HG03135 (cell line): ENCODE data around the gene ELK4.
"Not testable (repeated sequence)": the region's sequence is repeated elsewhere in the genome, so short reads cannot be mapped to it uniquely, and the experiment has no call there.

Experiments
- ATAC-seq: cut with Tn5 transposase; IDR thresholded peaks from one replicate; pipeline ENCODE4 v1.9.1; 2021; ENCODE audit warnings: mild to moderate bottlenecking, moderate library complexity; ENCODE audit not compliant: unreplicated experiment

ELK4 gene

DNA sequence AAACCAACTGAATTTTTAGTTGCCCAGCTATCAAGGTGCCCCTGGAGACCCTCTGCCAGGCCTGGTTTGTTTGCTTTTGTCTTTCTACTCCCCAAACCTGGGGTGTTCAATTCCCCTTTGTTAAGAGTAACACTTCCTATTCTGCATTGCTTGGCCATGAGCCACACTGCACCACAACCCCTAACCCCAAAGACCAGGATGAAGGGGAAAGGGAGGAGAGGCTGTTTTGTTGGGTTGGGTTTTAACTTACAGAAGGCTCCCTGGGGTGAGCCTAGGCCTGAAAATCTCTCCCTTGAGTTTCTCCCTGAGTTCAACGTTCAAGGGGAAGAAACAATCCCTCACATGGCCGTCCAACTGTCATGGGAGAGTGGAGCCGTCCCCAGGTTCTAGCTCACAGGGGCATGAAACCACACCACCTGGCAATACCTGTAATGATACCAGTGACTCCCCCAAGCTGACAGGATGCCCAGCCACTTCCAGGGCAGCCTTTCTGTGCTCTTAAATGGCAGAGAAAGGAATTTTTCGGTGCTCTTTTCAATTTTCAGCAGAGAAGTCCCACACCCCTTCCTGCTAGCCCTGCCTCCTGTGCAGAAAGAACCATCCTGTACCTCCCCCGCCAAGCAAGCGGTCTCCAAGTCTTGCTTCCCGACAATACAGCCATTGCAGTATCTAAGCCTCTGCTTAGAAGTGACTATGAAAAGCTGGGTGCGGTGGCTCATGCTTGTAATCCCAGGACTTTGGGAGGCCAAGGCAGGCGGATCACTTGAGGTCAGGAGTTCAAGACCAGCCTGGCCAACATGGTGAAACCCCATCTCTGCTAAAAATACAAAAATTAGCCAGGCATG is 33.6 kb upstream of the ELK4 start:
- ATAC-seq, result no peak

DNA sequence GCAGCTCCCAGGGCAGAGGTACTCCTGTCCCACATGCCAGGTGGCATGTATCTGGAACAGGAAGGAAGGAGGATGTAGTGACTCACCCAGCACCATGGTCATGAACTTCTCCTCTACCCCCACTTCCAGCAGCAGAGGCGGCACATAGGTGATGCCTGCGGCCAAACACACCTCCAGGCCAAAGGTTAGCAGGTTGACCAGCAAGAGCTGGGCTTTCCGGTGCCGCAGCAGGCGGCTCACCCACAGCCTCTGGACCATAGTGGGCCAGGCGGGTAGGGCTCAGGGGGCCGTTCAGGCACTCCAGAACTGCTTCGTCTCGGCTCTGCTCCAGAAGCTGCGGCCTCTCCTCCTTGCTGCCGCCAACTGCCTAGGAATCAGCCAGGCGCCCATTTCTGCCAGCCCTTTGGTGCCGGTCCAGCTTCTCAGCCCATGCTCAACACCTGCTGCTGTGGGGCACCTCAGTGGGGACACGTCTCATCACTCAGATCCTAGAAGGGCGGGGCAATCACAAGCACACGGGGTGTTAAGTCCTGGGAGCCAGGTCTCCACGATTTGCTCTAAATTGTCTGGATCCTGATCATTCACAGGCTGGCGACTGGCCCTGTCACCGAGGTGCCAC is 32.7 kb upstream of the ELK4 start:
- ATAC-seq, result no peak

DNA sequence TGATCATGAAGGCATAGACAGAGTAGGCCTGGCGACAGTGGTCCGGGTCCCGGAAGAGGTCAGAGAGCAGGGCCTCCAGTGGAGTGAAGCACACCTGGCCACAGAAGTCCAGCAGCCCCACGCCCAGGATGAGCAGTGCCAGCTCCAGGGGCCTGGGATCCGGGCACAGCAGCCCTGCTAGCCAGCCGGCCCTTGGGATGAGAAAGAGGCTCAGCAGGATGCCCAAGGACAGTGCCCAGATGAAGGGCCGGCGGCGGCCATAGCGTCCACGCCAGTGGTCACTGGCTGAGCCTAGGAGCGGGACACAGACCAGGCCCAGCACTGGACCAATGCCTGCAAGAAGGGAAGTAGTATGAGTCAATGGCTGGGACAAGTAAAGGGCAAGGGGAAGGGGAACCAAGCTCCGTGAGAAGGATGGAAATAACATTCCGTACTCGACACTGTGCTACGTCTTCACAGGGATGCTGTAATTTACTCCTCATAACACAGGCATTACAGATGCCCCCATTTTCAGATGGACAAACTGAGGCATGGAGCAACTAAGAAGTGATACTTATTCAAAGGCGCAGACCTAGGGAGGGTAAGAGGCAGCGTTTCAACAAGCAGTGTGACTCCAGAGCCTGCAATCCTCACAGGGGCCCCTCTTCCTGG is 31.6 kb upstream of the ELK4 start:
- no peak for ATAC-seq

DNA sequence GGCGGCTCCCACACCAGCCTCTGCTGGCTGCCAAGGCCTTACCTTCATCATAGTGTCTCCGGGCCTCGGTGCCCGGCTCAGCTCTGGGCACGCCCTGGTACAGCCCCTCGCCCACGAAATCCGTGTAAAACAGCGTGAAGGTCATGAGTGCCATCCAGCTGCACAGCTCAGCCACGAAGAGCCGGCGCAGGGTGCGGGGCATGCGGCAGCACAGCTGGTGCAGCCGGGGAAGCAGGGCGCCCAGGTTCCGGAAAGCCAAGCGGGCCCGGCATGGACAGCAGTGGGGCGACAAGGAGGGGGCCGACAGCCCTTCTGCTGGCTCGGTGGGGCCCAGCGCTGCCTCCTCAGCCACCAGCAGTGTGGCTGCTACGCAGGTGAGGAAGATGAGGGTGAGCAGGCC is 31.0 kb upstream of the ELK4 start:
- no peak for ATAC-seq

DNA sequence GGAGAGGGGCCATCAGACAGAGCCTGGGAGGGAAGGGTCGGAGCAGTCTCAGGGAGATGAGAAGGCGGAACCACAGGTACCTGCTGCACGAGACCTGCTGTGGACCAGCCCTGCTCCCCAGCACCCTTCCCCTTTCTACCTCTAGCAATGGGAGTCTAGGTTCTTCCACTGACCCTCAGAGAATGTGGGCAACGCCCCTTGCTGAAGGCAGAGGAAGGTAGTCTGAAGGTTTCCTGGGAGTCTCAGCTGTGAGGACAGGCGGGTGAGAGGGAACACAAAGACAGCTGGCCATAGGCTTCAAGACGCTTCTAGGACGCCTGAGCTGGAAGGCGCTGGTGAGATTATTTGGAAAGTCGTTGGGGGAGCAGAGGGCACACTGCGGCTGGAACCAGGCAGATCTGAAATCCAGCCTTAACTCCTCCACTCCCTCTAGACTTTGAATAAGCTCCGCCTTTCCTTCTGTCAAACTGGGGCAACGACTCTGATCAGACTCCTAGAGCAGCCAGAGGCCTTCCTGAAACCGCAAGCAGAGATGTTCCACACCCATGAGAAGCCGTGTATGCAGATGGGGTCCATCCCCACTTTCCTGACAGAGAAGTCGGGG is 30.4 kb upstream of the ELK4 start:
- ATAC-seq, result no peak

DNA sequence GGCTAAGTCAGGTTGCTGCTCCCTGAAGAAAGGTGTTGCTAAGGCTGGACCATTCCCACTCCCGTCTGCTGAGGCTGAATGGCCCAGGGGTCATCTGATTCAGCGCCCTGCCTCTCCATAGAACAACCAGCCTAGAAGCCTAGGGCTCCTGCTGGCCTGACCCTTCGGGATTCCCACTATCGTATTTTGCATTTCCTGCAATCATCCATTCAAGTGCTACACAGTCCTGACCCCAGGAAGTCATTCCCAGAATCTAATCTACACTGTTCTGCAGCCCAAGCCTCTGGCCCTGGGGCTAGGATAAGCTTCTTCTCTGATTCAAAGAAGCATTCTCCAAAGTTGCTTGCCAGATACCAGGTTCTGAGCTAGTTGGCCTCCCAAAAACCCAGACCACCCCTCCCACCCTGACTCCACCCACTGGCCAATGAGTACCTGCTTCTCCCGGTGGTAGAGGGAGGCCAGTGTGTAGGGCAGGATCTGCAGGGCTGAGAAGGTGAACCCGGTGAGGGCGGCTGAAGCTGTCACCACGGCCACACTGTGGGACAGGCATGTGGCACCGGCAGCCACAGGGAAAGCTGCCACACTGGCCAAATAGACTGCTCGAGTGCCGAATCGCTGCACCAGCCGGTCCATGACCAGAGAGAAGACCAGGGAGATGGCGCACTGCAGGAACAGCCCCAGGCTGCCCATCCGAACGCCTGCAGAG is 29.8 kb upstream of the ELK4 start:
- no peak for ATAC-seq

DNA sequence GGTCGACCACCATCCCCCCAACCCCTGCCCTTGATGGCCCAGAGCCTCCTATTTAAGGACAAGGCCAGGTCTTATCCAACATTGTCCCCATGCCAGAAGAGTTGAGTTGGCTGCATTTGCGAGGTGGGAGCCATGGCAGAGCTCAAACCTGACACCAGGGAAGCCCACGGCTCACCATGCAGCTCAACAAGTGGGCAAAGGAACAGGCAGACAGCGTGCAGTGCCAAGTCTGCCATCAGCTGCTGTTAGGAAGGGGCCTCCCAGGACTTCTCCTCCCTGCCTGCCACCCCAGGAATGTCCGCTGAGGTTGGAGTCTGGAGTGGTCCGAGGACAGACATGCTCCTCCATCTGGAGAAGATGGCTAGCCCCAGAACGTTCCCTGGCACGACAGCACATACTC is 28.6 kb upstream of the ELK4 start:
- ATAC-seq, result no peak

DNA sequence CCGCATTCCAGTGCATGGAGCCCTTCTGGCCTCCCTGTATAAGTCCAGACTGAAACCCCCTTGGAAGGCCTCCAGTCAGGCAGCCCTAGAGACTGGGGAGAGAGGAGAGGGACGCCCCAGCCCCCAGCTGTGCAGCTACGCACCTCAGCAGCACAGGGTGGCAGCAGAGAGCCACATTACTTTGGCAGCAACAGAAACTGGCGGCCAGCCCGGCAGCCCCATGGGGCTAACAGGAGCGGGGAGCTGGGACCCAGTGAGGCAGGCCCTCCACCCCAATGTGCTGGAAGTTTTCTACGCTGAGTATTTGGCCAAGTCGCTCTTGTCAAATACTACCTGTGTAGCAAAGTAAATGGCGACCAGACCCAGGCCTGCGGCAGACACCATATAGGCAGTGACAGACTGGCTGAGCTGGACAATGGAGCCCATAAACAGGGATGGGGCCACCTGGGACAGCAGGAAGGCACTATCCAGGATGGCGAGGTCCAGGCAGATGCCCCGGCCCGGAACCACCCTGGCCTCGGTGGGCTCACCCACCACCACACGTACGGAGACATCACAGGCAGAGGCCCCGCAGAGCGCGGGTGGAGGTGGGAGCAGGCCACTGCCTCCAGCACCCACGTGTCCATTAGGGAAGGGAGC is 27.3 kb upstream of the ELK4 start:
- ATAC-seq, result peak; percentile 60

DNA sequence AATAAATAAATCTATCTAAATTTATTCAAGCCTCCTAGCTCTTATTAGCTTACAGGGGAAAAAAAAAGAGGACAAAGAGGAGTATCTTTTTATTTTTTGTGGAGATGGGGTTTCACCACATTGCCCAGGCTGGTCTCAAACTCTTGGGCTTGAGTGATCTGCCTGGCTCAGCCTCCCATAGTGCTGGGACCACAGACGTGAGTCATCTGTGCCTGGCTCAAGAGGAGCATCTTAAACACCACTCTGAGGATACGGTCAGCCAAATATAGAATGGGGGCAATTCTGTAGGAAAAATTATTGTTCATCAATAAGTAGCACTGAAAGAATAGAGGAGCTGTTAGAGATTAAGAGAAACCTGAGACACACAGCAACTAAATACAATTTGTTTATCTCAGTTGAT is 24.4 kb upstream of the ELK4 start:
- no peak for ATAC-seq

DNA sequence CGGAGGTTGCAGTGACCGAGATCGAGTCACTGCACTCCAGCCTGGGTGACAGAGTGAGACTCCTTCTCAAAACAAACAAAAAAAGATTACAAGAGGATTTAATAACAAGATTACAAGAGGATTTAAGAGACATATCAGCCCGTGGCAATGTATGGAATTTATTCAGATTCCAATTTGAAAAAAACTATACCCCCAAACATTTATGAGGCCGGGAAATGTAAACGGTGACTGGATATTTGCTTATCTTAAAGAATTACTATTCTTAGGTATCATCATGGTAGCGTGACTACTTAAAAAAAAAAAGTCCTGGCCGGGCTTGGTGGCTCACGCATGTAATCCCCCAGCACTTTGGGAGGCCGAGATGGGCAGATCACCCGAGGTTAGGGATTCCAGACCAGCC is 21.2 kb upstream of the ELK4 start:
- ATAC-seq, result no peak

DNA sequence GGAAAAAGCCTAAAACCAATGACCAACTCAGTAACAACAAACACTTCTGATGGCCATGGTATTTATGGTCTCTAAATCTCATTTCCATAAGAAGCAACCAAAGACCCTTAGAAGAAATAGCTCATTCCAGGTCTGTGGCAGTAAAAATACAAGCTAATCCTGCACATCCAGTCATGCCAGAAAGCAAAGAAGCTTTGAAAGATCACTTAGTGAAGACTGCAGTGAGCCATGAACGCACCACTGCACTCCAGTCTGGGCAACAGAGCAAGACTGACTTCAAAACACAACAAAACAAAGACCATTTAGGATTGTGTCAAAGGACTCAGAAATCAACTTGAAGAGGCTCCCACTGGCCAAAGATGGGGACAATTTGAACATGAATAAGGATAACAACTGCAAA is 18.4 kb upstream of the ELK4 start:
- ATAC-seq, result no peak

DNA sequence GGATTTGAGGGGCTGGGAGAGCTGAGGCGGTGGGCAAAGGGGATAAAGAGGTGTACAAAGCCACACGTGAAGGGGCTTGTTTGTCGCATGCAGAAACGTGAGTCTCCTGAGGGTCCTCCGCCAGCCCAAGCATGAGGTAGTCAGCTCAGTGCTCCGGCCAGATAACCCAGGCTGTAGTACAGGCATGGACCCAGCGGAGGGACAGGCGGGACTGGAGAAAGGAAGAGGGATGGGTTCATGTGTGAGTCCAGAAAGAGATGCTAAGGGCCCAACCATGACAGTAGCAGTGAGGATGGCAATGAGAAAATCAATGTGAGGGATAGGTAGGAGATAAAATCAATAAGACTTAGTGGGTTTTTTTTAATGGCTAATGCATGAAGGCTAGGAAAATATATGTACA is 13.7 kb upstream of the ELK4 start:
- ATAC-seq, result no peak

DNA sequence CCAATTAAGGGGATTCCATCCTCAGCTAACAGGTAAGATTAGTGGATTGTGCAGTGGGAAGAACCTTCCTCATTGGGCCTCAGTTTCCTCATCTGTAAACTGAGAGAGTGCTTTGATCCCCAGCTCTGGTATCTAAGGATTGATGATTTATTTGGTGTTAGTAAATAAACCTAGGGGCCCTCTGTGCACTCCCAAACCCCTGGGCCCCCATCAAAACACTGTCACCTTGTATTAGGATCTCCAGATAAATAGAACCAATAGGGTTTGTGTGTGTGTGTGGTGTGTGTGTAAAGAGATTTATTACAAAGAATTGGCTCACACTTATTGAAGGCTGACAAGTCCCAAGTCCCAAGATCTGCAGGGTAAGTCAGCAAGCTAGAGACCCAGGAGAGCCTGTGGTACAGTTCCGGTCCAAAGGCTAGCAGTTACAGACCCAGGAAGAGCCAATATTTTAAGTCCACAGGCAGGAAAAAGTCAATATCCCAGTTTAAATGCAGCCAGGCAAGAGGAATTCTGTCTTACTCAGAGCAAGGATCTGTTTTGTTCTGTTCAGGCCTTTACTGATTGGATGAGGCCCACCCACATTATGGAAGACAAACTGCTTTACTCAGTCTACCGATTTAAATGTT is 11.0 kb upstream of the ELK4 start:
- ATAC-seq, result no peak

DNA sequence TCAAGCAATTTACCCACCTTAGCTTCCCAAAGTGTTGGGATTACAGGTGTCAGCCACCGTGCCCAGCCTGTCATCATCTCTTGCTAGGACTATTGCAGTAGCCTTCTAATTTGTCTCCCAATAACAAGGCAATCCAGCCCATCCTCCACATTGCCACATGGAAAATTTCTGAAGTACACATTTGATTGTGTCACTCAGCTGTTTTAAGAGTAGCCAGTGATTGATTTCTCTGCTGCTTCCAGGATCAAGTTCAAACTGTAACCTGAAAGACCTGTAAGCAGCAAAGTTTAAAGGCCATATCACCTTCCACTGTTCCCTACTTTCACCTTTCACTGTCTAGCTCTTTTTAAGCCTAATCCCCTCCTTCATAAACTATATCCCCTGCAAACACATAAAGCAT is 7.8 kb upstream of the ELK4 start:
- ATAC-seq, result no peak

DNA sequence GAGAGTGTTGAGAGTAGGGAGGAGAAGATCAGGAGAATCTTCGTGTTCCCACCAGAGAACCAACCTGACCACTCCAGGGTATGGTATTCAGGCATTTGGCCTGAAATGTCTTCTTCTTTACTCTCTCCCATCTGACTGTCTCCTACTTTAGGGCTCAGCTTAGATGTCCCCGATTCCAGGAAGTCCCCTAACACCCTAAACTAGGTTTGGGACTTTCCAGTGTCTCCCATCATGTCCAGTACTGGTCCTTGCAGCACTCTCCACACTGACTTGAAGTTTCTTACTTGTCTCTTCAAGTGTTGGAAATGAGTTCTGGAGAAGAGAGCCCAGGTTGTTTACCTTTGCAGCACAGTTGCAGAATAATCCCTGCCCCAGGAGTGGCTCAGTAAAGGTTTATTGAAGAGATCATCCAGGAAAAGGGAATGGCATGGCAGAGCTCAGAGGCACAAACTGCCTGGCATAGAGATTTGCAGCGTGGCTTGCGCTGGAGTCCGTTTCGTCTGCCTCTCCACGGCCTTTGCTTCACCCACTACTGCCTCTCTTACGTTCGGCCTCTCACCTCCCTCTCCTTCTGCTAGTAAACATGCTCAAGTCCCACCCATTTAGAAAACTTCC is 6.2 kb upstream of the ELK4 start:
- ATAC-seq, result no peak

DNA sequence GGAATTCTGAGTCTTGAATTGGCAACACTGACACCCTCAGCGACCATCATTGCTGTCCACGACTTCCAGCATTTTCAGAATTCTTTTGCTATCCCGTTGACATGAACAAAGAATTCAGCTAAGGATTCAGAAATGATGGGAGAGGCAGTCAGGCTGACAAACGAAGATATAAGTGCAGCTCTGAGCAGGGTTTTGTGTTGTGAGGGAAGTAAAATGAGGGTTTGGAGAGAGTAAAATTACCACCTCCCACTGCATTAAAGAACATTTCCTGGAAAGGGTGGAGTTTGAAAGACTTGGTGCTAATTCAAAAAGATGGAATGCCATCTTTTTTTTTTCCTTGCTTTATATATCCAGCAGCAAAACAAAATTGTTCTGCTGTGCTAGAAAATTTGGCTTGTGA is 4.9 kb upstream of the ELK4 start:
- ATAC-seq, result no peak

DNA sequence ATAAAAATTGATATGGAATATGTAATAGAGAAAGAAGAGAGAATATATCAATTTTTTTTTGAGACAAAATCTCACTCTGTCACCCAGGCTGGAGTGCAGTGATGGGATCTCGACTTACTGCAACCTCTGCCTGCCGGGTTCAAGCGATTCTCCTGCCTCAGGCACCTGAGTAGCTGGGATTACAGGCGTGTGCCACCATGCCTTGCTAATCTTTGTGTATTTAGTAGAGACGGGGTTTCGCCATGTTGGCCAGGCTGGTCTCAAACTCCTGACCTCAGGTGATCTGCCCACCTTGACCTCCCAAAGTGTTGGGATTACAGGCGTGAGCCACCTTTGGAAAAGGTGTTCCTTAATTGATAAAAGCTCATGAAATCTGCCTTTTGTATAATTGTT is 4.3 kb upstream of the ELK4 start:
- not testable (repeated sequence) for ATAC-seq

DNA sequence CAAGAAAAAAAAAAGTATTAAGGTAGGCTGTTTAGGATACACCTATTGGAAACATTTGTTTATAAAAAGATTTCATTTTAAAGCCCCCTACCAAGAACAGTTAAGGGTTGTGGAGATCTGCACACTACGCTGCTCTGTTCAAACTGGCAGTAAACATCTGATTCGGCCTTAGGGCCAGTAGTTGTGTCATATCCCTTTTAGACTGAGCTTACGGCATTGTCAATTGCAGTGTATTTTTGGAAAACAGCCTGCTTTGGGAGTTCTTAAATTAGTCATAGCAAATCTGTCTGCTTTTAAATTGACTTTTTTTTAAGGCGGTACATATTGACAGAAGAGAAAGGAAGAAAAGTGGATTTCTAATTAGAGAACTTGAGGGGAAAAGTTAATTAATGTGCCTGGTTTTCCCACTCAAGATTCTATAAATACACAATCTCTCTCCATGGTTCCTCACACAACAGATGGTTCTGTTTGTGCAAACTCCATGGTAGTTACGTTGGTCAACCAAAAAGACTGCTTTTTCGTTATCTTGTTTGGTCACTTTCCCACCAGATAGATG is 1.7 kb upstream of the ELK4 start:
- no peak for ATAC-seq

DNA sequence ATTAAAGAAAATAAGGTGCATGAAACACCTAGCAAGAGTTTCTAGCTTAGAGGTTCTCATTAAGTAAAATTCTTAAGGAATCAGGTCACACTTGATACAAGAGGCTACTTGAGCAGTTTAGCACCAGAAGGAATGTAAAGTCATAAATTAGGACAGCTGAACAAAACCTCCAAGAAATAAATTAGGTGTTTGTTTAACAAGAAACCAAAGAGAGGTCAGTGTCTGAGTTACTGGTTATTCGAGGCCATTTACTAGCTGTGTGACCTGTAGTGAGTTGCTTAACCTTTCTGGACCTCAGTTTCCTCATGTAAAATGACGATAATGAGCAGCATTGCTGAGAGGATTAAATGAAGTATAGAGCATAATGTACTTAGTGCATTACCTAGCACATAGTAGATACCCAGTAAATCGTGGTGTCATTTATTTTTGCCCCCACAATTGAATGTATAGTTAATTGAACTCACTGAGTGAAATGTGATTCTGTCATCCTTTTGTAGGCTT is 908 bp upstream of the ELK4 start:
- no peak for ATAC-seq
